Measurements from ENCODE around the gene KRT2. TPM values are rescaled to one million over a fixed set of nuclear protein-coding genes. Genes with fewer than 3 reads are reported as not detected.

The KRT2 gene
- total RNA-seq, 1 experiment from 2014 or later: not detected

- 0 out of 2 replicates have a peak, but pooled peaks have one; percentile 49 for TF ChIP-seq E2F5 (CRISPR knock-in tag; IDR thresholded peaks at IDR 0.05)
- TF ChIP-seq ETV6 (CRISPR knock-in tag; IDR thresholded peaks at IDR 0.05): peak; percentile 72; the same call in 1 of the 2 replicates
- no peak for TF ChIP-seq NR2C2 (CRISPR knock-in tag; IDR thresholded peaks at IDR 0.05)
- TF ChIP-seq FOXP1 (CRISPR knock-in tag; IDR thresholded peaks at IDR 0.05; ENCODE audit: borderline replicate concordance): peak; percentile 48
- TF ChIP-seq RORB (CRISPR knock-in tag; IDR thresholded peaks at IDR 0.05): no peak
- no peak for TF ChIP-seq PRDM15 (CRISPR knock-in tag; IDR thresholded peaks at IDR 0.05)
- TF ChIP-seq SP1 (CRISPR knock-in tag; conservative IDR thresholded peaks at IDR 0.05): 0 out of 2 replicates have a peak, but pooled peaks have one; percentile 34
- no peak for TF ChIP-seq GRHL2 (CRISPR knock-in tag; IDR thresholded peaks at IDR 0.05; ENCODE audit: insufficient replicate concordance, severe bottlenecking)
- no peak for TF ChIP-seq NR1H2 (CRISPR knock-in tag; IDR thresholded peaks at IDR 0.05)
- TF ChIP-seq FOXP4 (CRISPR knock-in tag; IDR thresholded peaks at IDR 0.05): peak; percentile 86; the same call in 1 of the 2 replicates
- TF ChIP-seq MAX (CRISPR knock-in tag; IDR thresholded peaks at IDR 0.05): peak; percentile 87
- TF ChIP-seq FOXK1 (CRISPR knock-in tag; IDR thresholded peaks at IDR 0.05): peak; percentile 75
- no peak for TF ChIP-seq GABPB1 (CRISPR knock-in tag; IDR thresholded peaks at IDR 0.05)
- TF ChIP-seq IRF1 (CRISPR knock-in tag; IDR thresholded peaks at IDR 0.05): peak; percentile 65; the same call in 1 of the 2 replicates
- 0 out of 2 replicates have a peak, but pooled peaks have one; percentile 45 for TF ChIP-seq ZNF232 (CRISPR knock-in tag; IDR thresholded peaks at IDR 0.05)
- TF ChIP-seq KAT7 (CRISPR knock-in tag; IDR thresholded peaks at IDR 0.05; ENCODE audit: borderline replicate concordance): no peak
- TF ChIP-seq ERG (CRISPR knock-in tag; IDR thresholded peaks at IDR 0.05): no peak
- no peak for TF ChIP-seq MYBL2 (CRISPR knock-in tag; IDR thresholded peaks at IDR 0.05)
- 0 out of 2 replicates have a peak, but pooled peaks have one; percentile 41 for TF ChIP-seq E2F4 (CRISPR knock-in tag; IDR thresholded peaks at IDR 0.05; ENCODE audit: borderline replicate concordance, low read depth)
- peak; percentile 78; the same call in 1 of the 2 replicates for TF ChIP-seq TP53 (CRISPR knock-in tag; IDR thresholded peaks at IDR 0.05)
- TF ChIP-seq SMAD3 (CRISPR knock-in tag; IDR thresholded peaks at IDR 0.05; ENCODE audit: borderline replicate concordance): no peak
- TF ChIP-seq ZNF425 (CRISPR knock-in tag; conservative IDR thresholded peaks at IDR 0.05): no peak
- TF ChIP-seq CBFB (CRISPR knock-in tag; IDR thresholded peaks at IDR 0.05; ENCODE audit: low read depth): 0 out of 2 replicates have a peak, but pooled peaks have one; percentile 49
- TF ChIP-seq CREB1 (CRISPR knock-in tag; IDR thresholded peaks at IDR 0.05): no peak
These were observed 39.2 kb upstream of the KRT2 start (continued) for GRCh38 chr12:52691076-52691840.
